Type B pancreatic cell (in vitro differentiated cells): ENCODE results near the gene STXBP6. TPM values are rescaled to one million over a fixed set of nuclear protein-coding genes. Genes with fewer than 3 reads are reported as not detected.

Experiments
- DNase-seq: peaks from one replicate; pipeline ENCODE4 v3.0.0; 2021; ENCODE audit warnings: mixed read lengths; ENCODE audit not compliant: unreplicated experiment; ENCODE audit errors: extremely low spot score
- H3K27ac Mint-ChIP-seq: 2 replicates; pipeline ENCODE4 v1.8.0; 2021; ENCODE audit warnings: mild to moderate bottlenecking, mixed read lengths
- H3K27me3 Mint-ChIP-seq: 2 replicates; pipeline ENCODE4 v1.8.0; 2021; ENCODE audit warnings: mixed read lengths
- H3K36me3 Mint-ChIP-seq: 2 replicates; pipeline ENCODE4 v1.8.0; 2021; ENCODE audit warnings: mixed read lengths
- H3K4me1 Mint-ChIP-seq: one replicate; pipeline ENCODE4 v1.8.0; 2021; ENCODE audit warnings: mixed read lengths; ENCODE audit not compliant: unreplicated experiment
- H3K4me3 Mint-ChIP-seq: 2 replicates; pipeline ENCODE4 v1.8.0; 2021; ENCODE audit warnings: mild to moderate bottlenecking, mixed read lengths
- H3K9me3 Mint-ChIP-seq: 2 replicates; pipeline ENCODE4 v1.8.0; 2021; ENCODE audit warnings: mixed read lengths
- total RNA-seq: library from RNA; stranded (reverse); gene quantifications from 2 replicates; pipeline ENCODE4 v1.2.1, GENCODE V29; 2021; ENCODE audit warnings: low replicate concordance
- TF ChIP-seq, protein P1 (sequence below): fragments of 200-600 bp; sonication (generic); conservative IDR thresholded peaks from 2 replicates; pipeline ENCODE4 v1.5.0; 2021; ENCODE audit warnings: antibody characterized with exemption, mild to moderate bottlenecking

The STXBP6 gene
- total RNA-seq, 1 donor from 2014 or later: 17.0 TPM

DNA sequence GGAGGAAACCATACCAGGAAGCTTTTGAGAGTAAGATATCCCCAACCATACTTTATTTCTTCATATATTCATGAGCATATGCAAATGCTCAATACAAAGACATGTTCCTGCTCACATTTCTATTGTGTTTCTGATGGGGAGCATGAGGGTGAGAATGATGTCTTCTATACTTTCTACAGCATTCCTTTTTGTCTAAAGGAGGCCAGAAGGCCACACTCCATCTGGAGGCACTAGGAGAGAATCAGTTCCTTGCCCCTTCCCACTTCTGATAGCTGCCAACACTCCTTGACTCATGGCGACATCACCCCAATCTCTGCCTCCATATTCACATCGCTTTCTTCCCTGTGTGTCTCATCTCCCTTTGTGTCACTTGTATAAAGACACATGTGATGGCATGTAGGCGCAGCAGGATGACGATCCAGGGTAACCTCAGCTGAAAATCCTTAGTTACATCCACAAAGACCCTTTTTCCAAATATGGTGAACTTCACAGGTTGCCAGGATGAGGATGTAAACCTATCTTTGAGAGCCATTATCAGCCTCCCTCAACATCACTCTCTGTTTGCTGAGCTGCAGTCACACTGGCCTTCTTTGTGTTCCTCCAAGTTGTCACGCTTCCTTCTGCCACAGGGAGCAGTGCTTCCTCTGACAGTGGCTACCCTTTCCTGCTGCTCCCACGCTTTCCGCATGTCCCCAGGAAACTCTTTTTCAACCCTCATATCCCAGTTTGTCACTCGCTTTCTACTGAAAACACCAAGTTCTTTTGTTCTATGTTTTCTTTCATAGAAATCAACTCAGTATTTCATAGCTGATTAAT is 96.9 kb downstream of the STXBP6 start:
- TF ChIP-seq, protein P1, sequence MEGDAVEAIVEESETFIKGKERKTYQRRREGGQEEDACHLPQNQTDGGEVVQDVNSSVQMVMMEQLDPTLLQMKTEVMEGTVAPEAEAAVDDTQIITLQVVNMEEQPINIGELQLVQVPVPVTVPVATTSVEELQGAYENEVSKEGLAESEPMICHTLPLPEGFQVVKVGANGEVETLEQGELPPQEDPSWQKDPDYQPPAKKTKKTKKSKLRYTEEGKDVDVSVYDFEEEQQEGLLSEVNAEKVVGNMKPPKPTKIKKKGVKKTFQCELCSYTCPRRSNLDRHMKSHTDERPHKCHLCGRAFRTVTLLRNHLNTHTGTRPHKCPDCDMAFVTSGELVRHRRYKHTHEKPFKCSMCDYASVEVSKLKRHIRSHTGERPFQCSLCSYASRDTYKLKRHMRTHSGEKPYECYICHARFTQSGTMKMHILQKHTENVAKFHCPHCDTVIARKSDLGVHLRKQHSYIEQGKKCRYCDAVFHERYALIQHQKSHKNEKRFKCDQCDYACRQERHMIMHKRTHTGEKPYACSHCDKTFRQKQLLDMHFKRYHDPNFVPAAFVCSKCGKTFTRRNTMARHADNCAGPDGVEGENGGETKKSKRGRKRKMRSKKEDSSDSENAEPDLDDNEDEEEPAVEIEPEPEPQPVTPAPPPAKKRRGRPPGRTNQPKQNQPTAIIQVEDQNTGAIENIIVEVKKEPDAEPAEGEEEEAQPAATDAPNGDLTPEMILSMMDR: peak; percentile 55
- H3K4me1 Mint-ChIP-seq: no peaks in the 10 kb centered on the region
- H3K27ac Mint-ChIP-seq: no peak overlapping the region
- no peak for DNase-seq
- H3K4me3 Mint-ChIP-seq: no peak overlapping the region
- no peaks in the 10 kb centered on the region for H3K36me3 Mint-ChIP-seq
- no peaks in the 10 kb centered on the region for H3K27me3 Mint-ChIP-seq
- no peaks in the 10 kb centered on the region for H3K9me3 Mint-ChIP-seq

DNA sequence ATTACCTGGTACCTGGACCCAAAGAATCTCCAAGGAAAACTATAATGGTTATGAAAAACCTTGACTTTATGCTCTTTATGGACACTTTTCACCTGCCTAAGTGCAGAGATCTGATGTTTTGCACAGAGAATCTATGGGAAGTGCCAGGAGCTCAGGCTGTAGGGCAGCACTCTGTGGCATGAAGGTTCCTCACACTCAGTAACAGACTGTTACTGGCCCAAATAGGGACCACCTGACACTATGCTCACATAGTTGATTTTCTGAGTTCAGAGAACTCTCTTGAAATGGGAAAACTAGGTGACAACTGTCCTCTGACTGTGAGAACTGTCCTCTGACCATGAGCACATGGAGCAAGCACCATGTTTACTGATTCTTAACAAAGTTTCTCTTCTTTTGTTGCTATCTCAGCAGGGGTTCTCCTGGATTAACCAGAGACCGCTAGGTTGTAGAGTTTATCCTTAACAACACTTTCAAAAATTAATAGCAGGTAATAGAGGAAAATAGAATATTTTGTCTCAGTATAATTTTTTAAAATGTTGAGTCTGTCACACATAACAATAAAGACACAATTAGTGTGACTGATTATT is 101.6 kb downstream of the STXBP6 start:
- no peak for DNase-seq
- no peaks in the 10 kb centered on the region for H3K9me3 Mint-ChIP-seq
- no peak overlapping the region for H3K4me3 Mint-ChIP-seq
- H3K36me3 Mint-ChIP-seq: no peaks in the 10 kb centered on the region
- no peaks in the 10 kb centered on the region for H3K4me1 Mint-ChIP-seq
- TF ChIP-seq, protein P1: no peak
- H3K27ac Mint-ChIP-seq: no peak overlapping the region
- H3K27me3 Mint-ChIP-seq: no peaks in the 10 kb centered on the region

DNA sequence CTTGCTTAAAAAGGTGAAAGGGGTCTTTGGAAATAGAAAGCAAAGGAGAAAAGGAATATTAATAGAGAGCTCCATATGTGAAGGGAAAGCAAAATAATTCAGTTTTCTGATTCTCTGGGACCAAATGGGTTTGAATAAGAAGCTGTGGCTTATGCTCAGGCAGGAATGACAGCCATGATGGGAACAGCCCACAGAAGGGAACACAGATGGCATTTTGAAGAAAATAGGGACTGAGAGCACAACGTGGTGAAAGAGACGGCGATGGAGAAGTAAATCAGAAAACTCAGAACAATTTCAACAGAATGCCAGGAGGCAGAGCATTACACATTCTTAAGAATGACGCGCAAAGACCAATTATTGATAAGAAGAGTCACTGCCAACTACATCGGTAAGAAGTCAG is 102.8 kb downstream of the STXBP6 start:
- Mint-ChIP-seq H3K27me3 (no peaks in the 10 kb centered on the region), H3K27ac (peak overlapping the region; percentile 14), H3K4me1 (peaks cover 9% of the 10 kb centered on the region), H3K4me3 (no peak overlapping the region), H3K36me3 (no peaks in the 10 kb centered on the region), H3K9me3 (no peaks in the 10 kb centered on the region)
- DNase-seq: no peak
- TF ChIP-seq, protein P1: no peak

DNA sequence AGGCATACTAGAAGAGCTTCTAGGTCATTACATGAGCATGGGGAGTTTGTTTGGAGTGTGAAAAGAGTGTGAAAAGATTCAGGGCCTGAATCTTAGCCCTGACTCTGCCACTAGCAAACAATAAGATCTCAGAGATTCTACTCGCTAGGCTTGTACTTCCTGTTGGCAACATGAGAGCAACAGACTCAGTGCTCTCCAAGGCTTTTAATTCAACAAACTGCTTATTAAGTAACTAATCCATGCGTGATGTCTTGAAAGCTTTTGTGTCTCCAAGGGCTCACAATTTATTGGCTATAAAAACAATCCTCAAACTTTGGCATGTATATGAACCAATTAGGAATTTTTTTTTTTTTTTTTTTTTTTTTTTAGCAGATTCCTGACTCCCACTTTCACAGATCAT is 105.1 kb downstream of the STXBP6 start:
- H3K36me3 Mint-ChIP-seq: no peaks in the 10 kb centered on the region
- no peaks in the 10 kb centered on the region for H3K9me3 Mint-ChIP-seq
- H3K4me3 Mint-ChIP-seq: no peak overlapping the region
- TF ChIP-seq, protein P1: no peak
- no peak for DNase-seq
- no peak overlapping the region for H3K27ac Mint-ChIP-seq
- H3K4me1 Mint-ChIP-seq: peaks cover 13% of the 10 kb centered on the region
- H3K27me3 Mint-ChIP-seq: no peaks in the 10 kb centered on the region

DNA sequence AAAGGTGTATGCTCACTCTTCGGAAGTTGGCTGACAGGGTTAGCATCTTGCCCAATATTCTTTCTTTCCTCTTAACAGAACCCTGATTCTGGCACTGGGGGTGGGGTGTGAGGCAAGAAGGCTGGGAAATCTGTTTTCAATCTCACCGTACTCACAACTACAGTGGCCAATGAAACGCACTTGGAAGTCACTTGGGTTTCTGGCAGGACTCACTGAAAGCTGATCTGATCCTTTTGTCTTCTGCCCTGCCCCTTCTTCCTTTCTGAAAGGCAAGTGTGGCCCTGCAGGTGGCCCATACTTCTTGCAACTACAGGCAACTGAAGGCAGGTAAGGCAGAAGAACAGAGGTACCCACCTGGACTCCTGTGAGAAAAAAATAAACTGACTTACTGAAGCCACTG is 106.9 kb downstream of the STXBP6 start:
- no peaks in the 10 kb centered on the region for H3K9me3 Mint-ChIP-seq
- H3K4me3 Mint-ChIP-seq: no peak overlapping the region
- TF ChIP-seq, protein P1: no peak
- peaks cover 13% of the 10 kb centered on the region for H3K4me1 Mint-ChIP-seq
- H3K27ac Mint-ChIP-seq: no peak overlapping the region
- no peaks in the 10 kb centered on the region for H3K27me3 Mint-ChIP-seq
- DNase-seq: no peak
- no peaks in the 10 kb centered on the region for H3K36me3 Mint-ChIP-seq
